GM12878 (cell line): ENCODE results near the gene NFKBIZ. TPM values are rescaled to one million over a fixed set of nuclear protein-coding genes. Genes with fewer than 3 reads are reported as not detected.

ENCODE experiments used
- ATAC-seq: fragments of 200-7000 bp; cut with Tn5 transposase; 3 replicates; pipeline ENCODE4 v1.9.1; 2020; ENCODE audit warnings: mild to moderate bottlenecking, moderate library complexity
- BruUV-seq: library from RNA; stranded (reverse); fragments of 400-500 nt; replicated peaks from 2 replicates; lab custom pipeline; 2021; lab: Mats Ljungman, UMichigan
- CTCF ChIA-PET: fragments of 300-600 bp; sonication (Branson Sonifier 250); formaldehyde crosslinking; extraction: SDS; loops from one replicate; lab custom pipeline; 2021; ENCODE audit warnings: inconsistent platforms; lab: Yijun Ruan, JAX
- POLR2A ChIA-PET: fragments of 350-600 bp; formaldehyde crosslinking; extraction: SDS; loops from one replicate; lab custom pipeline; 2021; ENCODE audit warnings: inconsistent platforms; lab: Charles Lee
- RAD21 ChIA-PET: fragments of 300-600 bp; sonication (Branson Sonifier 250); formaldehyde crosslinking; loops from one replicate; lab custom pipeline; 2023; ENCODE audit warnings: antibody characterized with exemption; ENCODE audit not compliant: unreplicated experiment; lab: Charles Lee
- SMC1A ChIA-PET: fragments of 300-600 bp; sonication (Branson Sonifier 250); formaldehyde crosslinking; loops from one replicate; lab custom pipeline; 2023; ENCODE audit not compliant: unreplicated experiment, uncharacterized antibody; lab: Charles Lee
- DNase-seq: peaks from one replicate; pipeline ENCODE4 v3.0.0-alpha.2; 2011; ENCODE audit warnings: low read depth, low spot score
- FAIRE-seq: peaks from 3 replicates; lab custom pipeline; 2011; peaks lifted over from hg19 to GRCh38; lab: Jason Lieb, UNC
- H2AFZ ChIP-seq: 2 replicates; pipeline ENCODE4 v1.6.0; 2011; ENCODE audit warnings: low read depth, low read length, control low read depth; ENCODE audit not compliant: control insufficient read depth
- H3K27ac ChIP-seq: 2 replicates; pipeline ENCODE4 v1.5.1; 2011; ENCODE audit warnings: control low read depth; ENCODE audit not compliant: control insufficient read depth, insufficient read depth
- H3K27me3 ChIP-seq, 2 experiments: replicated peaks in 1 of 2; 2 replicates each; pipeline versions ENCODE4 v1.6.0 to v1.6.1; 2011; ENCODE audit warnings: low read length in 1 of 2; ENCODE audit not compliant: control insufficient read depth in 2 of 2, insufficient read depth in 2 of 2
- H3K36me3 ChIP-seq, 2 experiments: 2 replicates each; pipeline ENCODE4 v1.5.1; 2011; ENCODE audit warnings: low read length in 1 of 2; ENCODE audit not compliant: control insufficient read depth in 2 of 2, insufficient read depth in 2 of 2
- H3K4me1 ChIP-seq: 2 replicates; pipeline ENCODE4 v1.6.1; 2011; ENCODE audit warnings: mild to moderate bottlenecking, low read length, moderate library complexity, mixed read lengths; ENCODE audit not compliant: control insufficient read depth, insufficient read depth
- H3K4me2 ChIP-seq: 2 replicates; pipeline ENCODE4 v1.6.0; 2011; ENCODE audit warnings: control low read depth; ENCODE audit not compliant: control insufficient read depth, insufficient read depth
- H3K4me3 ChIP-seq: fragments of 200-600 bp; sonication (generic); 2 replicates; pipeline ENCODE4 v1.5.1; 2016
- H3K79me2 ChIP-seq: 2 replicates; pipeline ENCODE4 v1.6.0; 2011; ENCODE audit warnings: low read length; ENCODE audit not compliant: control insufficient read depth, insufficient read depth
- H3K9ac ChIP-seq: 2 replicates; pipeline ENCODE4 v1.8.0; 2011; ENCODE audit warnings: low read length, control low read depth, mixed read lengths; ENCODE audit not compliant: control insufficient read depth, insufficient read depth
- H3K9me3 ChIP-seq: replicated peaks from 3 replicates; pipeline ENCODE4 v1.5.1; 2011; ENCODE audit warnings: mild to moderate bottlenecking, low read length; ENCODE audit not compliant: control insufficient read depth, insufficient read depth
- H4K20me1 ChIP-seq: 2 replicates; pipeline ENCODE4 v1.6.0; 2011; ENCODE audit not compliant: control insufficient read depth, insufficient read depth
- NR2F1 ChIP-seq: fragments of 450-650 bp; conservative IDR thresholded peaks from 2 replicates; pipeline ENCODE4 v1.6.1; 2017; ENCODE audit warnings: mild to moderate bottlenecking
- PAX5 ChIP-seq: IDR thresholded peaks from 2 replicates; pipeline ENCODE4 v1.6.1; 2011; ENCODE audit warnings: low read depth, low read length, borderline replicate concordance
- RUNX3 ChIP-seq: IDR thresholded peaks from 2 replicates; pipeline ENCODE4 v1.6.1; 2012; ENCODE audit warnings: low read length, inconsistent platforms
- ZNF217 ChIP-seq: fragments of 450-650 bp; IDR thresholded peaks from 2 replicates; pipeline ENCODE4 v1.6.1; 2017; ENCODE audit warnings: antibody characterized with exemption, mild to moderate bottlenecking
- ZNF24 ChIP-seq: fragments of 450-650 bp; IDR thresholded peaks from 2 replicates; pipeline ENCODE4 v1.6.1; 2017; ENCODE audit warnings: antibody characterized with exemption, mild to moderate bottlenecking
- WGBS: methylation state at CpG from one replicate; pipeline ENCODE4 v1.1.6; 2016; ENCODE audit warnings: low lambda C conversion rate; ENCODE audit not compliant: insufficient replicate concordance, insufficient coverage; ENCODE audit errors: missing lambda C conversion rate; 5-methylcytosine and 5-hydroxymethylcytosine counted together
- in situ Hi-C: fragments of 300-500 bp; cut with MboI; formaldehyde crosslinking; loops from 9 replicates; pipeline ENCODE4 v1.14.3; 2018; ENCODE audit warnings: mixed read lengths
- intact Hi-C: fragments of 100-400 bp; cut with micrococcal nuclease; formaldehyde crosslinking; loops from one replicate; pipeline ENCODE4 v1.14.2; 2022; ENCODE audit not compliant: unreplicated experiment
- polyA plus RNA-seq, 11 experiments: library from polyadenylated mRNA; depleted of rRNA in 4 of 11; unstranded in 6 of 11; stranded (reverse) in 5 of 11; fragments of >200 nt; fragmentation: Nextera tagmentation in 4 of 11; fragmentation: Illumina TruSeq in 1 of 11; extraction: Ambion mirVana in 4 of 11; extraction: Trizol in 1 of 11; gene quantifications; 1 replicate in 1 of 11; 2 replicates in 10 of 11; pipeline versions ENCODE4 v1.2.1 to v1.2.3, GENCODE V29; 2011 to 2016; ENCODE audit warnings: inconsistent platforms in 2 of 11, missing spikeins in 2 of 11, low read depth in 1 of 11
- total RNA-seq, 4 experiments: library from RNA; depleted of rRNA in 3 of 4; stranded (reverse); fragments of >200 nt in 3 of 4; fragmentation: Illumina TruSeq in 1 of 4; extraction: Trizol in 1 of 4; gene quantifications; 2 replicates each; pipeline versions ENCODE4 v1.2.1 to v1.2.3, GENCODE V29; 2013 to 2021
- TF ChIP-seq, protein P1 (sequence below): fragments of 450-650 bp; IDR thresholded peaks from 2 replicates; pipeline ENCODE4 v1.6.1; 2016; ENCODE audit warnings: mild to moderate bottlenecking, moderate library complexity, borderline replicate concordance

NFKBIZ gene
- total and polyA plus RNA-seq, 10 of the 15 experiments (the other 5 are each of a cell fraction or from before 2014, with no cell fraction given): 6.3 to 53.8 (median 17.3) TPM

DNA sequence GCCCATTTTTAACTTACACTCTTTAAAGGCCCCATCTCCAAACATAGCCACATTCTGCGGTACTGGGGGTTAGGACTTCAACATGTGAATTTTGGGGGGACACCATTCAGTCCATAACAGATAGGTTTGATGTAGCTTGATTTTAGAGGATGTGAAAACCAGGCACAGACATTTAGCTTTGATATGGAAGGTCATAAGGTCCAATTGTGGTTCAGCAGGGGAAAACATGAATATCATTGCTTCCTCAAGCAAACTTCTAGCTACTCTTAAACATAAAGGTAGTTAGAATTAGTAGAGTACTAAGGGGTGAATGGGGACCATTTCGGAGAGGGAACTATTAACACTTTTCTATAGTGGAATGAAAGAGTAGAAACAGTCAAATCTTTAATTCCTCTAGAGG, 13.6 kb upstream of the NFKBIZ start:
- peaks cover 1 to 18% of the 10 kb centered on the region in 2 experiments; a peak in 3 of 4 replicates for H3K36me3 ChIP-seq
- H3K27ac ChIP-seq: peak overlapping the region; percentile 48
- H3K9ac ChIP-seq: no peak overlapping the region
- BruUV-seq: no TSS peak
- CTCF ChIA-PET: interaction anchor here (0.7 to 1.9 kb wide), 5 partner anchors 8 to 390 kb away, joined by 3 to 10 read pairs (median 4); no protein-coding TSS in a partner anchor
- H3K9me3 ChIP-seq: no peaks in the 10 kb centered on the region; the same call in 2 of the 3 replicates
- peaks cover 35% of the 10 kb centered on the region for H3K4me1 ChIP-seq
- TF ChIP-seq PAX5 (no peak), ZNF217 (no peak), NR2F1 (peak; percentile 83), ZNF24 (peak; percentile 82), RUNX3 (peak; percentile 30; the same call in 1 of the 2 replicates)
- TF ChIP-seq, protein P1, sequence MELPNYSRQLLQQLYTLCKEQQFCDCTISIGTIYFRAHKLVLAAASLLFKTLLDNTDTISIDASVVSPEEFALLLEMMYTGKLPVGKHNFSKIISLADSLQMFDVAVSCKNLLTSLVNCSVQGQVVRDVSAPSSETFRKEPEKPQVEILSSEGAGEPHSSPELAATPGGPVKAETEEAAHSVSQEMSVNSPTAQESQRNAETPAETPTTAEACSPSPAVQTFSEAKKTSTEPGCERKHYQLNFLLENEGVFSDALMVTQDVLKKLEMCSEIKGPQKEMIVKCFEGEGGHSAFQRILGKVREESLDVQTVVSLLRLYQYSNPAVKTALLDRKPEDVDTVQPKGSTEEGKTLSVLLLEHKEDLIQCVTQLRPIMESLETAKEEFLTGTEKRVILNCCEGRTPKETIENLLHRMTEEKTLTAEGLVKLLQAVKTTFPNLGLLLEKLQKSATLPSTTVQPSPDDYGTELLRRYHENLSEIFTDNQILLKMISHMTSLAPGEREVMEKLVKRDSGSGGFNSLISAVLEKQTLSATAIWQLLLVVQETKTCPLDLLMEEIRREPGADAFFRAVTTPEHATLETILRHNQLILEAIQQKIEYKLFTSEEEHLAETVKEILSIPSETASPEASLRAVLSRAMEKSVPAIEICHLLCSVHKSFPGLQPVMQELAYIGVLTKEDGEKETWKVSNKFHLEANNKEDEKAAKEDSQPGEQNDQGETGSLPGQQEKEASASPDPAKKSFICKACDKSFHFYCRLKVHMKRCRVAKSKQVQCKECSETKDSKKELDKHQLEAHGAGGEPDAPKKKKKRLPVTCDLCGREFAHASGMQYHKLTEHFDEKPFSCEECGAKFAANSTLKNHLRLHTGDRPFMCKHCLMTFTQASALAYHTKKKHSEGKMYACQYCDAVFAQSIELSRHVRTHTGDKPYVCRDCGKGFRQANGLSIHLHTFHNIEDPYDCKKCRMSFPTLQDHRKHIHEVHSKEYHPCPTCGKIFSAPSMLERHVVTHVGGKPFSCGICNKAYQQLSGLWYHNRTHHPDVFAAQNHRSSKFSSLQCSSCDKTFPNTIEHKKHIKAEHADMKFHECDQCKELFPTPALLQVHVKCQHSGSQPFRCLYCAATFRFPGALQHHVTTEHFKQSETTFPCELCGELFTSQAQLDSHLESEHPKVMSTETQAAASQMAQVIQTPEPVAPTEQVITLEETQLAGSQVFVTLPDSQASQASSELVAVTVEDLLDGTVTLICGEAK: no peak
- peaks cover 95% of the 10 kb centered on the region for H3K79me2 ChIP-seq
- POLR2A ChIA-PET: interaction anchor here (0.5 to 6.0 kb wide), 8 partner anchors 9 to 203 kb away, joined by 3 to 40 read pairs (median 4); partner anchors contain the start of gene NFKBIZ
- 38% methylated on average over 2 of the region's 2 CpGs for WGBS
- peak overlapping the region; percentile 80 for H3K4me2 ChIP-seq
- intact Hi-C loops (no loop called here), in situ Hi-C loops (no loop called here)
- H3K4me3 ChIP-seq: peak overlapping the region; percentile 22; the same call in 1 of the 2 replicates
- ATAC-seq (peak; percentile 2; the same call in 2 of the 3 replicates), DNase-seq (no peak), FAIRE-seq (no peak)
- H4K20me1 ChIP-seq: 0 out of 2 replicates have a peak, but pooled peaks cover 2% of the 10 kb centered on the region
- H2AFZ ChIP-seq: no peak overlapping the region
- SMC1A ChIA-PET: interaction anchor here (0.7 to 2.2 kb wide), 22 partner anchors 8 to 393 kb away, joined by 3 to 12 read pairs (median 4); no protein-coding TSS in a partner anchor
- H3K27me3 ChIP-seq: no peaks in the 10 kb centered on the region
- RAD21 ChIA-PET: interaction anchor here (0.5 to 2.7 kb wide), 17 partner anchors 8 to 390 kb away, joined by 3 to 18 read pairs (median 5); no protein-coding TSS in a partner anchor
